HepG2 (cell line): ENCODE measurements around the gene GATD1. TPM values are rescaled to one million over a fixed set of nuclear protein-coding genes. Genes with fewer than 3 reads are reported as not detected.

Source experiments
- ARID2 ChIP-seq: sonication (generic); formaldehyde crosslinking; IDR thresholded peaks from 2 replicates; pipeline ENCODE4 v1.8.1; 2022; ENCODE audit warnings: mild to moderate bottlenecking, missing genetic modification reagents, borderline replicate concordance
- CBFB ChIP-seq: sonication (generic); formaldehyde crosslinking; IDR thresholded peaks from 2 replicates; pipeline ENCODE4 v1.4.0; 2020; ENCODE audit warnings: missing genetic modification reagents
- EED ChIP-seq: sonication (generic); formaldehyde crosslinking; IDR thresholded peaks from 2 replicates; pipeline ENCODE4 v1.5.0; 2020; ENCODE audit warnings: mild to moderate bottlenecking, missing genetic modification reagents
- ETV6 ChIP-seq: sonication (generic); formaldehyde crosslinking; conservative IDR thresholded peaks from 2 replicates; pipeline ENCODE4 v1.4.0; 2020; ENCODE audit warnings: missing genetic modification reagents
- EZH2 ChIP-seq: conservative IDR thresholded peaks from 2 replicates; pipeline ENCODE4 v1.6.1; 2012; ENCODE audit warnings: mild to moderate bottlenecking, low read depth, low read length, moderate library complexity
- FOSL2 ChIP-seq: sonication (generic); formaldehyde crosslinking; IDR thresholded peaks from 2 replicates; pipeline ENCODE4 v1.4.0; 2020; ENCODE audit warnings: missing genetic modification reagents
- FOXO4 ChIP-seq: sonication (generic); formaldehyde crosslinking; conservative IDR thresholded peaks from 2 replicates; pipeline ENCODE4 v1.8.1; 2023; ENCODE audit warnings: missing genetic modification reagents
- HNF4G ChIP-seq, 2 experiments: sonication (generic) in 1 of 2; formaldehyde crosslinking in 1 of 2; IDR thresholded peaks; 2 replicates each; pipeline versions ENCODE4 v1.4.0 to v1.6.1; 2011 to 2020; ENCODE audit warnings: borderline replicate concordance in 2 of 2, low read depth in 2 of 2, mild to moderate bottlenecking in 2 of 2, low read length in 1 of 2, missing genetic modification reagents in 1 of 2, moderate library complexity in 1 of 2
- HNRNPLL ChIP-seq: fragments of 200-400 bp; formaldehyde crosslinking; IDR thresholded peaks from 2 replicates; pipeline ENCODE4 v1.6.1; 2017; ENCODE audit warnings: mild to moderate bottlenecking, low read depth, low read length; ENCODE audit not compliant: poor library complexity, severe bottlenecking
- HNRNPUL1 ChIP-seq: fragments of 200-400 bp; formaldehyde crosslinking; IDR thresholded peaks from 2 replicates; pipeline ENCODE4 v1.6.1; 2017; ENCODE audit warnings: low read depth, mild to moderate bottlenecking, low read length, moderate library complexity
- IKZF5 ChIP-seq: IDR thresholded peaks from 2 replicates; pipeline ENCODE4 v1.6.1; 2018; ENCODE audit warnings: missing genetic modification reagents, mild to moderate bottlenecking, missing compliant biosample characterization
- KDM5B ChIP-seq: sonication (generic); formaldehyde crosslinking; IDR thresholded peaks from 2 replicates; pipeline ENCODE4 v1.4.0; 2020; ENCODE audit warnings: missing genetic modification reagents, mild to moderate bottlenecking, borderline replicate concordance
- MIXL1 ChIP-seq: IDR thresholded peaks from 2 replicates; pipeline ENCODE4 v1.6.1; 2016
- NCOA2 ChIP-seq: sonication (generic); formaldehyde crosslinking; IDR thresholded peaks from 2 replicates; pipeline ENCODE4 v1.8.0; 2022; ENCODE audit warnings: inconsistent platforms
- ONECUT2 ChIP-seq: sonication (generic); formaldehyde crosslinking; IDR thresholded peaks from 2 replicates; pipeline ENCODE4 v1.4.0; 2020; ENCODE audit warnings: missing genetic modification reagents
- TFAP4 ChIP-seq: sonication (generic); IDR thresholded peaks from 2 replicates; pipeline ENCODE4 v1.6.1; 2016; ENCODE audit warnings: low read depth, borderline replicate concordance
- USF2 ChIP-seq, 2 experiments: sonication (generic) in 1 of 2; formaldehyde crosslinking in 1 of 2; IDR thresholded peaks; 2 replicates each; pipeline versions ENCODE4 v1.5.1 to v1.6.1; 2011 to 2020; ENCODE audit warnings: borderline replicate concordance in 1 of 2, low read depth in 1 of 2, low read length in 1 of 2, mild to moderate bottlenecking in 1 of 2, missing genetic modification reagents in 1 of 2, moderate library complexity in 1 of 2
- ZC3H13 ChIP-seq: sonication (generic); formaldehyde crosslinking; IDR thresholded peaks from 2 replicates; pipeline ENCODE4 v1.8.1; 2023; ENCODE audit warnings: mild to moderate bottlenecking, missing genetic modification reagents, moderate library complexity
- ZEB1 ChIP-seq: IDR thresholded peaks from 2 replicates; pipeline ENCODE4 v1.6.1; 2012; ENCODE audit warnings: mild to moderate bottlenecking, low read depth, inconsistent platforms; ENCODE audit not compliant: insufficient replicate concordance
- ZNF282 ChIP-seq: fragments of 450-650 bp; IDR thresholded peaks from 2 replicates; pipeline ENCODE4 v1.6.1; 2018; ENCODE audit not compliant: partially characterized antibody
- ZNF333 ChIP-seq: sonication (generic); formaldehyde crosslinking; IDR thresholded peaks from 2 replicates; pipeline ENCODE4 v1.4.0; 2020; ENCODE audit warnings: mild to moderate bottlenecking, missing genetic modification reagents, borderline replicate concordance
- polyA plus RNA-seq, 8 experiments: library from polyadenylated mRNA; depleted of rRNA in 3 of 8; stranded (reverse) in 7 of 8; unstranded in 1 of 8; fragments of >200 nt; fragmentation: Illumina TruSeq in 4 of 8; extraction: Trizol in 4 of 8; gene quantifications; 2 replicates each; pipeline versions ENCODE4 v1.2.1 to v1.2.3, GENCODE V29; 2011 to 2016; ENCODE audit warnings: low read depth in 4 of 8, missing spikeins in 1 of 8, mixed read lengths in 1 of 8; ENCODE audit not compliant: insufficient read depth in 1 of 8
- total RNA-seq, 5 experiments: library from RNA; depleted of rRNA; stranded (reverse); fragments of >200 nt; fragmentation: Illumina TruSeq; extraction: Trizol; gene quantifications; 2 replicates each; pipeline ENCODE4 v1.2.3, GENCODE V29; 2016; ENCODE audit warnings: low read depth in 1 of 5

Gene GATD1
- total and polyA plus RNA-seq, 2 of the 13 experiments (the other 11 are each of a cell fraction or from before 2014, with no cell fraction given), result 31.3 to 60.5 TPM

GRCh38 chr11:809287-810039, 32.2 kb upstream of the GATD1 start, which contains the start of gene RPLP2 (continued):
- TF ChIP-seq IKZF5 (CRISPR knock-in tag) (peak; percentile 67), HNF4G (IDR thresholded peaks at IDR 0.05; ENCODE audit: borderline replicate concordance, low read depth, low read length) (0 out of 2 replicates have a peak, but pooled peaks have one; percentile 3), HNF4G (CRISPR knock-in tag; IDR thresholded peaks at IDR 0.05; ENCODE audit: borderline replicate concordance, low read depth) (no peak; the same call in 1 of the 2 replicates), USF2 (IDR thresholded peaks at IDR 0.05; ENCODE audit: low read depth, low read length) (0 out of 2 replicates have a peak, but pooled peaks have one; percentile 5), USF2 (CRISPR knock-in tag; IDR thresholded peaks at IDR 0.05; ENCODE audit: borderline replicate concordance) (no peak; the same call in 1 of the 2 replicates), ZNF282 (no peak), ONECUT2 (CRISPR knock-in tag) (no peak), MIXL1 (peak; percentile 35; the same call in 1 of the 2 replicates), HNRNPLL (peak; percentile 64), TFAP4 (no peak), ZNF333 (CRISPR knock-in tag) (no peak), ZEB1 (no peak), HNRNPUL1 (no peak), CBFB (peak; percentile 83; the same call in 1 of the 2 replicates), ZC3H13 (CRISPR knock-in tag) (no peak), ARID2 (CRISPR knock-in tag) (peak; percentile 55; the same call in 1 of the 2 replicates), EED (CRISPR knock-in tag) (peak; percentile 52; the same call in 1 of the 2 replicates), ETV6 (CRISPR knock-in tag) (no peak), FOSL2 (CRISPR knock-in tag) (peak; percentile 37), FOXO4 (CRISPR knock-in tag) (no peak), KDM5B (CRISPR knock-in tag) (peak; percentile 91), NCOA2 (peak; percentile 9; the same call in 1 of the 2 replicates), EZH2 (no peak)
